GM20000 (cell line): Measurements from ENCODE around the gene AUH.
A peak's percentile ranks its signal among the peaks of the same experiment; 100 is the strongest.

Experiments used
- DNase-seq: peaks from one replicate; pipeline ENCODE4 v3.0.0; 2012; ENCODE audit warnings: low spot score
- CTCF ChIP-seq: IDR thresholded peaks from 2 replicates; pipeline ENCODE4 v1.5.1; 2012; ENCODE audit warnings: mild to moderate bottlenecking, control low read depth; ENCODE audit errors: extremely low read depth, missing control alignments

AUH gene

DNA sequence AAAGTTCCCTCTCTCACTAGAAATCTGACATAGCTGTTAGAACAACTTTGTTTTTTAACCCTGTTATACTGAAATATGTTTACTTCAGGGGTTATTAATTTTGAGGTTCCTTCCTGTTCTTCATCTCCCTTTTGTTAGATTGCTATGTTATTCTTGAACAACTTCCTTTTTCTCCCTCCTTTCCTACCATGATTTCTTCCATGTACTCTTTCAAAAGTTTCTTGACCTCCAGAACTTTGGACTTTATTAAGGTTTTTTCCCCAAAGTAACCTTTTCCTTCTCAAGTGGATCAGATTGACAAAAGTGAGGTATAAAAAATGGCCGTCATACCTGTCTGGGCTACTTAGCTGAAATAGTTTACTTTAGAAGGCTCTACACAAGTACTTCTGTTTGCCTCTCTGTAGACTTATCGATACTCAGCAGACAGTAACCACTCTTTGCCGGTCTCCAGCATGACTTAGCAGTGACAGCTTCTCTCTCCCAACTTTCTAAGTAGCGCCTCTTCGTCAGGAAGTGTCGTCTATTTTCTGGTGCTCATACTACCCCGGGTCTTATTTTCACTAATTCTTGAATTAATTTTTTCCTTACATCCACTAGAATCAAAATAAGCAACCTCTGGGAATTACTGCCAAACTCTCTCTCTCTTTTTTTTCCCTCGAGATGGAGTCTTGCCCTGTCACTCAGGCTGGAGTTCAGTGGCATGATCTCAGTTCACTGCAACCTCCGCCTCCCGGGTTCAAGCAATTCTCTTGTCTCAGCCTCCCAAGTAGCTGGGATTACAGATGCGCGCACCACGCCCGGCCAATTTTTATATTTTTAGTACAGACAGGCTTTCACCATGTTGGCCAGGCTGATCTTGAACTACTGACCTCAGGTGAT is 42.2 kb upstream of the AUH start:
- DNase-seq, result no peak
- TF ChIP-seq CTCF, result no peak

GRCh38 chr9:91398926-91399325 is 37.2 kb upstream of the AUH start:
- TF ChIP-seq CTCF, result no peak
- DNase-seq, result no peak

- no peak for TF ChIP-seq CTCF
- peak; percentile 54 for DNase-seq
These were observed 34.1 kb upstream of the AUH start for GRCh38 chr9:91395553-91396471.

DNA sequence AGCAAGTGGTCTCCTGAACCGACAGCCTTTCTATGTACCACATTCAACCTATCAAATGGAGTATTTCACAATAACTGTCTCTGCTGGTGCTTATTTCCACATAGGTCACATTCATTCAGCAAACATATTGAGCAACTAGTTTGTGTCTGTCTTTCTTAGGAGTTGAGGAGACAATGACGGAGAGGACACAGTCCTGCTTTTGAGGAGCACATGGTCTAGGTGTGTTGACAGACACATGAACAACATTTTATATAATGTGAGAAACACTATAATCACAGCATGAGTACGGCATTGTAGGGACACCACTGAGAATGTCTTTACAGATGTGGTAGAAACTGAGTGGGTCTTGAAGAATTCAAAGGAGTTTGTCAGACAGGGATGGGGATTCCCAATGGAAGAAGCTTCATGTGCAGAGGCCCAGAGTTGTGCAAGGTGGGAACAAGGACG is 33.4 kb upstream of the AUH start:
- TF ChIP-seq CTCF, result no peak
- DNase-seq, result no peak

- DNase-seq, result no peak
- no peak for TF ChIP-seq CTCF
These were observed 32.1 kb upstream of the AUH start for GRCh38 chr9:91393826-91394225.

- TF ChIP-seq CTCF, result no peak
- DNase-seq, result no peak
These were observed 30.7 kb upstream of the AUH start for GRCh38 chr9:91392435-91392834.

- DNase-seq, result no peak
These were observed 30.1 kb upstream of the AUH start for GRCh38 chr9:91391818-91392217.

More at GRCh38 chr9:91391818-91392217, 30.1 kb upstream of the AUH start:
- no peak for TF ChIP-seq CTCF
